Measurements from ENCODE around the gene MCC. TPM values are rescaled to one million over a fixed set of nuclear protein-coding genes. Genes with fewer than 3 reads are reported as not detected.

The MCC gene
- total RNA-seq, 3 donors from 2014 or later (not counting 1 experiment from before 2014, with no cell fraction given) = 0.68 to 1.8 (median 1.4) TPM

DNA sequence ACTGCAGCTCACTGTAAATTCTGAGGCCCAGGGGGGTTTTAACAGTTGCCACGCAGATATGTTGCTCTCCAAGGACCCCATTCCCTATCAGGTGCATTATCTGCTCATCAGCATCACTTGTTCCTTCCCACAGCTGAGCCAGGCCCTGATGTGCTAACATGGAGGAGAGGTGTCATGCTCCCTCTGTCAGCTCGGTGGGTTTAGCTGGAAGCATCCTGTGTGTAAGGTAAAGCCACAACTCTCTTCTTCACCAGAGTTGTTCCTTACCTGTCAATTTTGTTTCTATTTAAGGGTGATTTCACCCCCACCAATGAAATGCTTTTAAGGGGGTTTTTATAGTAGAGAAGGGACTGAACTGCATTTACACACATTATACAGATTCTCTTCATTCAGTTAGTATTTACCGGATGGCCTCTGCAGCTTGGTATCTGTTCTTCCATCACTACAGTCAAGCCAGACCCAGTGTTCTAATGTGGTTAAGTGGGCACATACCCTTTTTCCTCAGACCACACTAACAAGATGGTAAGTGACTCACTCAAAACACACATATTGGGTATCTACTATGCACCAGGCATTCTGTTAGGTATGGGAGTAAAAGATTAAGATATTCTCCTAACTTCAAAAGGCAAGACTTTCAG is 306.3 kb downstream of the MCC start:
- Mint-ChIP-seq H3K4me3 (no peak overlapping the region), H3K9me3 (no peaks in the 10 kb centered on the region), H3K36me3 (no peaks in the 10 kb centered on the region), H3K4me1 (no peaks in the 10 kb centered on the region), H3K27ac (no peak overlapping the region), H3K27me3 (ENCODE audit: low read depth in 2 of 2) (peaks cover 22 to 55% of the 10 kb centered on the region in 2 donors)
- no peaks in the 10 kb centered on the region for H3K27me3 ChIP-seq (ENCODE audit: control insufficient read depth, insufficient read depth, low read length)
- H3K27ac ChIP-seq (ENCODE audit: low read length) = no peak overlapping the region
- no peaks in the 10 kb centered on the region for H3K9me3 ChIP-seq (ENCODE audit: control insufficient read depth, insufficient read depth, low read length)
- no peaks in the 10 kb centered on the region for H3K36me3 ChIP-seq (ENCODE audit: control insufficient read depth, insufficient read depth, low read length)
- DNase-seq = peak in 1 of 2 donors; percentile 5
- no peak overlapping the region for H3K4me3 ChIP-seq (ENCODE audit: low read length)
- H3K4me1 ChIP-seq (ENCODE audit: control insufficient read depth, insufficient read depth, low read length) = peaks cover 3% of the 10 kb centered on the region
- TF ChIP-seq, protein P1, sequence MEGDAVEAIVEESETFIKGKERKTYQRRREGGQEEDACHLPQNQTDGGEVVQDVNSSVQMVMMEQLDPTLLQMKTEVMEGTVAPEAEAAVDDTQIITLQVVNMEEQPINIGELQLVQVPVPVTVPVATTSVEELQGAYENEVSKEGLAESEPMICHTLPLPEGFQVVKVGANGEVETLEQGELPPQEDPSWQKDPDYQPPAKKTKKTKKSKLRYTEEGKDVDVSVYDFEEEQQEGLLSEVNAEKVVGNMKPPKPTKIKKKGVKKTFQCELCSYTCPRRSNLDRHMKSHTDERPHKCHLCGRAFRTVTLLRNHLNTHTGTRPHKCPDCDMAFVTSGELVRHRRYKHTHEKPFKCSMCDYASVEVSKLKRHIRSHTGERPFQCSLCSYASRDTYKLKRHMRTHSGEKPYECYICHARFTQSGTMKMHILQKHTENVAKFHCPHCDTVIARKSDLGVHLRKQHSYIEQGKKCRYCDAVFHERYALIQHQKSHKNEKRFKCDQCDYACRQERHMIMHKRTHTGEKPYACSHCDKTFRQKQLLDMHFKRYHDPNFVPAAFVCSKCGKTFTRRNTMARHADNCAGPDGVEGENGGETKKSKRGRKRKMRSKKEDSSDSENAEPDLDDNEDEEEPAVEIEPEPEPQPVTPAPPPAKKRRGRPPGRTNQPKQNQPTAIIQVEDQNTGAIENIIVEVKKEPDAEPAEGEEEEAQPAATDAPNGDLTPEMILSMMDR (IDR thresholded peaks at IDR 0.05) = no peak
- WGBS (ENCODE audit: insufficient coverage) = 83% methylated on average over 1 of the region's 3 CpGs
- intact Hi-C loops (cut with micrococcal nuclease) = no loop called here
- peak in 1 of 3 donors; percentile 28 for ATAC-seq

DNA sequence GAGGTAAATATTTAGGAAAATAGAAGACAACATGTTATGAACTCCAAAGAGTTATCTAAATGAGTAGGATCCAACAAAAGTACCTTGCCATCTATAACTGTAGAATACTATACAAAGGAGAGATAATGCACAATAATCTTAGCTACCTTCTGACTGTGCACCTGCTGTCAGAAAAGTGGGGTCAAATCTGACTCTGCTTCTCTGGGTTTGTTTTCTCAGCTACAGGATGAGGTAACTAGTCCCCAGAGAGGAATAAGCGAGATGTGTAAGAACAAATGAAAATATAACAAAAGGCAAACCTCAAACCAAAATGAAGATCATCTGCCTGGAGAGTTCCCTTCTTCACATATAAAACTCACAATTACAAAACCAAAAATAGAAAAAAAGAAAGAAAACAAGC is 306.8 kb downstream of the MCC start:
- Mint-ChIP-seq H3K27ac (no peak overlapping the region), H3K9me3 (no peaks in the 10 kb centered on the region), H3K4me1 (no peaks in the 10 kb centered on the region), H3K4me3 (no peak overlapping the region), H3K36me3 (no peaks in the 10 kb centered on the region), H3K27me3 (ENCODE audit: low read depth in 2 of 2) (peaks cover 27 to 61% of the 10 kb centered on the region in 2 donors)
- Histone ChIP-seq H3K27me3 (ENCODE audit: control insufficient read depth, insufficient read depth, low read length) (no peaks in the 10 kb centered on the region), H3K9me3 (ENCODE audit: control insufficient read depth, insufficient read depth, low read length) (no peaks in the 10 kb centered on the region), H3K27ac (ENCODE audit: low read length) (no peak overlapping the region), H3K36me3 (ENCODE audit: control insufficient read depth, insufficient read depth, low read length) (no peaks in the 10 kb centered on the region), H3K4me3 (ENCODE audit: low read length) (no peak overlapping the region), H3K4me1 (ENCODE audit: control insufficient read depth, insufficient read depth, low read length) (peaks cover 3% of the 10 kb centered on the region)
- ATAC-seq = no peak
- DNase-seq = no peak
- intact Hi-C loops (cut with micrococcal nuclease) = no loop called here
- TF ChIP-seq, protein P1 (IDR thresholded peaks at IDR 0.05) = no peak
- WGBS (ENCODE audit: insufficient coverage) = no CpG with 5 or more reads among the region's 1 CpG

DNA sequence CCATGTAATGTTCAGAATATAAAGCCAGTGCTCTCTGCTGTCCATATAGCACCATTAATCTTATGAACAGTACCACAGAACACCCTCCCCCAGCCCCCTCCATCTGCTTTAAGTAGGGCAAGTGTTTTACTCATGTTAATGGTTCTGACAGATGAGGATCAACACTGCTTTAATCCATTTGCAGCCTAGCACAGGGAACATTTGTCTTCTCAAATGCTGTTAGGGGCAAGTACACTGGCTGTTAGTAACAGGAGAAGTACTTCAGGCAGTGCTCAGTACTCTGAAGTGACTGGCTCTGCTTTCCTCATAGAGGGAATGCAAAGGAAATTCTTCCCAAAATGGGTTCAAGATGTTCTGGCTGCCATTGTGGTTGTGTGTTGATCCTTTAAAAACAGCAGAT is 309.1 kb downstream of the MCC start:
- intact Hi-C loops (cut with micrococcal nuclease) = no loop called here
- Histone ChIP-seq H3K4me3 (ENCODE audit: low read length) (no peak overlapping the region), H3K27ac (ENCODE audit: low read length) (no peak overlapping the region), H3K4me1 (ENCODE audit: control insufficient read depth, insufficient read depth, low read length) (peaks cover 3% of the 10 kb centered on the region), H3K36me3 (ENCODE audit: control insufficient read depth, insufficient read depth, low read length) (no peaks in the 10 kb centered on the region), H3K27me3 (ENCODE audit: control insufficient read depth, insufficient read depth, low read length) (no peaks in the 10 kb centered on the region), H3K9me3 (ENCODE audit: control insufficient read depth, insufficient read depth, low read length) (no peaks in the 10 kb centered on the region)
- H3K4me1 Mint-ChIP-seq = no peaks in the 10 kb centered on the region
- H3K36me3 Mint-ChIP-seq = no peaks in the 10 kb centered on the region
- no peaks in the 10 kb centered on the region for H3K9me3 Mint-ChIP-seq
- ATAC-seq (no peak), DNase-seq (no peak)
- TF ChIP-seq, protein P1 (IDR thresholded peaks at IDR 0.05) = no peak
- H3K4me3 Mint-ChIP-seq = no peak overlapping the region
- H3K27ac Mint-ChIP-seq = no peak overlapping the region
- peaks cover 24 to 57% of the 10 kb centered on the region in 2 donors for H3K27me3 Mint-ChIP-seq (ENCODE audit: low read depth in 2 of 2)

Data from natural killer cell (primary cell).